ENCODE data around the gene MAGEF1.
"Not testable (repeated sequence)": the region's sequence is repeated elsewhere in the genome, so short reads cannot be mapped to it uniquely, and the experiment has no call there.

The MAGEF1 gene

GRCh38 chr3:184741798-184742675, 30.2 kb upstream of the MAGEF1 start:
- no peak for DNase-seq

GRCh38 chr3:184741259-184741556, 29.3 kb upstream of the MAGEF1 start:
- no peak for DNase-seq

- no peak for DNase-seq
Observed at GRCh38 chr3:184740509-184741258, 28.8 kb upstream of the MAGEF1 start.

- no peak for DNase-seq
Observed at GRCh38 chr3:184739594-184740505, 28.0 kb upstream of the MAGEF1 start.

GRCh38 chr3:184738982-184739381, 27.1 kb upstream of the MAGEF1 start:
- no peak for DNase-seq

- DNase-seq = no peak
Observed at GRCh38 chr3:184738506-184738890, 26.6 kb upstream of the MAGEF1 start.

- no peak for DNase-seq
Observed at GRCh38 chr3:184737641-184738505, 26.0 kb upstream of the MAGEF1 start.

- no peak for DNase-seq
Observed at GRCh38 chr3:184737063-184737462, 25.2 kb upstream of the MAGEF1 start.

GRCh38 chr3:184734903-184735701, 23.2 kb upstream of the MAGEF1 start:
- no peak for DNase-seq

GRCh38 chr3:184733971-184734608, 22.2 kb upstream of the MAGEF1 start:
- DNase-seq = no peak

GRCh38 chr3:184733181-184733580, 21.3 kb upstream of the MAGEF1 start:
- no peak for DNase-seq

- DNase-seq = no peak
Observed at GRCh38 chr3:184731786-184732537, 20.1 kb upstream of the MAGEF1 start.

- no peak for DNase-seq
Observed at GRCh38 chr3:184730924-184731323, 19.1 kb upstream of the MAGEF1 start.

GRCh38 chr3:184729154-184729553, 17.3 kb upstream of the MAGEF1 start:
- DNase-seq = not testable (repeated sequence)

GRCh38 chr3:184728010-184728527, 16.2 kb upstream of the MAGEF1 start:
- DNase-seq = no peak

- DNase-seq = peak; percentile 72
Observed at GRCh38 chr3:184727357-184728009, 15.6 kb upstream of the MAGEF1 start.

- DNase-seq = no peak
Observed at GRCh38 chr3:184726497-184726896, 14.6 kb upstream of the MAGEF1 start.

- DNase-seq = no peak
Observed at GRCh38 chr3:184725176-184725719, 13.4 kb upstream of the MAGEF1 start.

- no peak for DNase-seq
Observed at GRCh38 chr3:184724699-184725098, 12.8 kb upstream of the MAGEF1 start.

All from activated effector memory CD4-positive, alpha-beta T cell treated with anti-CD3 and anti-CD28 coated beads, Interleukin-2, amount 50 U/mL, for 16 hours (primary cell).